AG10803 (cell line): ENCODE data around the gene PHF21B.
A peak's percentile ranks its signal among the peaks of the same experiment; 100 is the strongest.

Experiments
- DNase-seq: peaks from one replicate; pipeline ENCODE4 v3.0.0; 2010; ENCODE audit warnings: low read depth
- H3K4me3 ChIP-seq: 2 replicates; pipeline ENCODE4 v1.5.1; 2011; ENCODE audit warnings: mild to moderate bottlenecking, low read length, control low read depth
- TF ChIP-seq, protein P1 (sequence below): conservative IDR thresholded peaks from 2 replicates; pipeline ENCODE4 v1.5.1; 2011; ENCODE audit warnings: mild to moderate bottlenecking, low read length, control low read depth, inconsistent platforms

PHF21B gene

DNA sequence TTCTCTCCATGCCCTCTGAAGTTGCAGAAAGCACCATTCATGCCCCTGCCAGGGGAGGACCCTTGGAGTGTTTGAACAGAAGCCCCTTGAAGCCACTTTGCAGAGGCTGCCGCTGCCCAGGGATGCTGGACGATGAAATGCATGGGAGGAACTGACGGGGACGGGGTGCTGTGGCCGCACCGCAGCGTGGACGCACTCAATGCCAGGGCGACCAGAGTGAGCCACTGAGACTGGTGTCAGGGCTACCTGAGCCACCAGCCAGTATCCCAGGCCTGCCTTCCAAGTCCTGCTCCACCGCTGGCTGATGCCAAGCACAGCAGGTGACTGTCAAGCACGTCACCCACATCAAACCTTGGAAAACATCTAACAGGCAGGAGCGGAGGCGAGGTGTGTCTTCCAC is 17.6 kb downstream of the PHF21B start:
- H3K4me3 ChIP-seq, result no peak overlapping the region
- TF ChIP-seq, protein P1, sequence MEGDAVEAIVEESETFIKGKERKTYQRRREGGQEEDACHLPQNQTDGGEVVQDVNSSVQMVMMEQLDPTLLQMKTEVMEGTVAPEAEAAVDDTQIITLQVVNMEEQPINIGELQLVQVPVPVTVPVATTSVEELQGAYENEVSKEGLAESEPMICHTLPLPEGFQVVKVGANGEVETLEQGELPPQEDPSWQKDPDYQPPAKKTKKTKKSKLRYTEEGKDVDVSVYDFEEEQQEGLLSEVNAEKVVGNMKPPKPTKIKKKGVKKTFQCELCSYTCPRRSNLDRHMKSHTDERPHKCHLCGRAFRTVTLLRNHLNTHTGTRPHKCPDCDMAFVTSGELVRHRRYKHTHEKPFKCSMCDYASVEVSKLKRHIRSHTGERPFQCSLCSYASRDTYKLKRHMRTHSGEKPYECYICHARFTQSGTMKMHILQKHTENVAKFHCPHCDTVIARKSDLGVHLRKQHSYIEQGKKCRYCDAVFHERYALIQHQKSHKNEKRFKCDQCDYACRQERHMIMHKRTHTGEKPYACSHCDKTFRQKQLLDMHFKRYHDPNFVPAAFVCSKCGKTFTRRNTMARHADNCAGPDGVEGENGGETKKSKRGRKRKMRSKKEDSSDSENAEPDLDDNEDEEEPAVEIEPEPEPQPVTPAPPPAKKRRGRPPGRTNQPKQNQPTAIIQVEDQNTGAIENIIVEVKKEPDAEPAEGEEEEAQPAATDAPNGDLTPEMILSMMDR, result no peak
- no peak for DNase-seq

DNA sequence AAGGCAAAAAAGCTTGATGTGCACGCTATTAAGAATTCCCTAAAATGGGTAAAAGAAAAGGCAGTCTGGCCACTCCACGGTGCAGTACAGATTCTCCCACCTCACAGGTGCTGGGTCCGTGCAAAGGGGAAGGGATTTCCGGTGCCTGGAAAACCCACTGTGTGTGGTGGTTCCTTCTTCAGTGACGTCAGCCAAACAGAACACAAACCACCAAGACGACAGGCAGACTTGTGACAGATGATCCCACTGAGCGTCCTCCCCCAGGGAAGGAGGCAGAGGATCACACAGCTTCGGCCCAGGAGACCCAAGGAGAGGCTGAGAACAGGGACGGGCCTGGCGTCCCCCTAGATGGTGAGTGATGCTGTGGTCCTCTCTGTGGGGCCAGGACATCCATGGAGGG is 18.6 kb downstream of the PHF21B start:
- TF ChIP-seq, protein P1, result no peak
- DNase-seq, result no peak
- H3K4me3 ChIP-seq, result no peak overlapping the region

DNA sequence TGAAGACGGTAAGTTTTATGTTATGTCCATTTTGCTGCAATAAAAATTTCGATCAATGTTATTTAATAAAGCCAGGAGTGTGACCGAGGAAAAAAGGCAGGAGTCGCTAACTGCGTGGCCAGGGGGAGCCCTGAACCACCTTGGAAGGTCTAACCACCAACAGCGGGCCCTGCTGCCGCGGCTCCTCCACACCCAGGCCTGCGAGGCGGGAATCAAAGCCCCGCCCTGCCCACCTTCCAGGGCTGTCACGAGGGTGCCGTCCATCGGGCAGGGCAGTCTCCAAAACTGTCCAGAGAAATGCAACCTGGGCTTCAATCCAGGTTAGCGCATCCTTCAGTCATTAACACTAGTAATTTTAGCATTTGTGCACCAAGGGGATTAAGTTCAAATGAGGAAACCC is 19.0 kb downstream of the PHF21B start:
- DNase-seq, result no peak
- H3K4me3 ChIP-seq, result no peak overlapping the region
- TF ChIP-seq, protein P1, result no peak

DNA sequence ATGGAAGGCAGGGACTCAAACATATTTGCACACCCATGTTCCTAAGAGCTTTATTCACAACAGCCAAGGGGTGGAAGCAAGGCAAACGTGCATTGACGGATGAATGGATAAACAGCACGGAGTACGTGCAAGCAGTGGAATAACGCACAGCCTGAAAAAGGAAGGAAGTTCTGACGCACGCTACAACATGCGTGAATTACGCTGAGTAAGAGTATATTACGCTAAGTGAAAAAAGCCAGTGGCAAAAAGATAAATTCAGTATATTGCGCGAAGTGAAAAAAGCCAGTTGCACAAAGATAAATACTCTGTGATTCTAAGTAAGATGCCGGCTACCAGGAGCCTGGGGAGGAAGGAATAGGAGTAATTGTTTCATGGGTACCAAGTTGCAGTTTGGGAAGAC is 19.5 kb downstream of the PHF21B start:
- no peak overlapping the region for H3K4me3 ChIP-seq
- no peak for DNase-seq
- TF ChIP-seq, protein P1, result no peak

DNA sequence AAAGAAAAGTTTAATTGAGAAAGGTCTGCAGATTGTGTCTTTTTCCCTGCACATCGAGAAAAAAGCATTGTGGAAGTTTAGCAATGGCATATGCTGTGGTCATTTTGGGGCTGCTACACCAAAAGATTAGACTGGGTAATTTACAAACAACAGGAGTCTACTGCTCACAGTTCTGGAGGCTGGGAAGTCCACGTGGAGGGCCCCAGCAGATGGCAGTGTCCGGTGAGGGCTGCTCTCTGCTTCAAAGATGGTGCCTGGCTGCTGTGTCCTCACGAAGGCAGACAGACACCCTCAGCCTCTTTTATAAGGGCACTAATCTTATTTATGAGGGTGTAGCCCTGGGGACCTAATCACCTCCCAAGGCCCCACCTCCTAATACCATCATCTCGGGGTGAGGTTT is 21.1 kb downstream of the PHF21B start:
- TF ChIP-seq, protein P1, result peak; percentile 26
- DNase-seq, result no peak
- no peak overlapping the region for H3K4me3 ChIP-seq

DNA sequence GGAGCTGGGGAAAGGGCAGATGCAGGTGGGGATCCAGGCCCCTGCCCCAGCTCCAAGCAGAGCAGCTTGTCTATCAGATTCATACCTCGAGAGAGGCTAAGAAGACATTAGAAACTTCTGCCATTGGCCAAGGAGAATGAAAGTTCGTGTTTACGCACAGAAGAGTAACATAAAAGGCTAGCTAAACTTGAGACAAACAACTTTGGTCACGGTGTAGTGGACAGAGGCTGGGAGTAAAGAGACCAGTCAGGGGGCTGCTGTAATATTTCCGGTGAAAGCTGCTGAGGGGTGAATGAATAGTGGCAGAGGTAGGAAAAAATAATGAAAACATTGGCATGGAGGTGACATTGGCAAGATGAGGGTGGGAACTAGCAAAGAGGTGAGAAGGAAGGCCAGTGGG is 22.9 kb downstream of the PHF21B start:
- TF ChIP-seq, protein P1, result no peak
- H3K4me3 ChIP-seq, result no peak overlapping the region
- no peak for DNase-seq

DNA sequence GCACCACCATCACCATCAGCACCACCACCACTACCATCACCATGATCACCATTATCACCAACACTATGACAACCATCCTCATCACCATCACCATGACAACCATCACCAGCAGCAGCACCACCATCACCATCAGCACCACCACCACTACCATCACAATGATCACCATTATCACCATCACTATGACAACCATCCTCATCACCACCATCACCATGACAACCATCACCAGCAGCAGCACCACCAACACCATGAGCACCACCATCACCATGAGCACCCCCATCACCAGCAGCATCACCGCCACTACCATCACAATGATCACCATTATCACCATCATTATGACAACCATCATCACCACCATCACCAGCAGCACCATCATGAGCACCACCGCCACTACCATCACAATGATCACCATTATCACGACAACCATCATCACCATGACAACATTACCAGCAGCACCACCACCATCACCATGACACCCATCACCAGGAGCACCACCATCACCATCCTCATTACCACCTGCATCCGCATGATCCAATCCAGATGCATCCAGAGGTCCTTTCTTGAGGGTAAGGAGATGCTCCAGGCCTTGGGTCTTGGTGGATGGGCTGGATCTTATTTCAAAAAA is 23.8 kb downstream of the PHF21B start:
- DNase-seq, result no peak
- TF ChIP-seq, protein P1, result no peak
- H3K4me3 ChIP-seq, result no peak overlapping the region
